Fibroblast of lung (primary cell): Measurements from ENCODE around the gene ATP9B.

Experiments
- CTCF ChIP-seq, 2 donors: IDR thresholded peaks in 1 of 2; conservative IDR thresholded peaks in 1 of 2; 1 replicate in 1 of 2; 2 replicates in 1 of 2; pipeline ENCODE4 v1.5.1; 2011 to 2012; ENCODE audit warnings: low read length in 2 of 2, control low read depth in 1 of 2, inconsistent platforms in 1 of 2, low read depth in 1 of 2, mild to moderate bottlenecking in 1 of 2
- EZH2 ChIP-seq: IDR thresholded peaks from 2 replicates; pipeline ENCODE4 v1.5.1; 2012; ENCODE audit warnings: low read length, control low read depth, mild to moderate bottlenecking; ENCODE audit errors: missing control alignments

- no peak for TF ChIP-seq CTCF (conservative IDR thresholded peaks at IDR 0.05 in 1 of 2, IDR thresholded peaks at IDR 0.05 in 1 of 2; ENCODE audit: low read depth in 1 of 2, low read length in 2 of 2)
- no peak for TF ChIP-seq EZH2
These were observed 100.9 kb downstream of the ATP9B start for GRCh38 chr18:79169958-79170555.
